SK-N-MC (cell line): ENCODE results near the gene RAB18.
"Not testable (repeated sequence)": the region's sequence is repeated elsewhere in the genome, so short reads cannot be mapped to it uniquely, and the experiment has no call there.

Experiments
- DNase-seq: peaks from one replicate; pipeline ENCODE4 v3.0.0-alpha.2; 2011; ENCODE audit warnings: low read depth, low spot score
- H3K27ac ChIP-seq: fragments of 200-600 bp; sonication (generic); 2 replicates; pipeline ENCODE4 v1.5.1; 2016; ENCODE audit warnings: mixed run types
- H3K36me3 ChIP-seq: fragments of 200-600 bp; sonication (generic); 2 replicates; pipeline ENCODE4 v1.6.1; 2017; ENCODE audit warnings: antibody characterized with exemption, low read length, mixed read lengths; ENCODE audit not compliant: insufficient read depth
- H3K4me3 ChIP-seq: fragments of 200-600 bp; sonication (generic); 2 replicates; pipeline ENCODE4 v1.5.1; 2016
- H3K9ac ChIP-seq: fragments of 200-600 bp; sonication (generic); 2 replicates; pipeline ENCODE4 v1.8.0; 2017; ENCODE audit warnings: mixed run types, mixed read lengths; ENCODE audit not compliant: insufficient read length
- H3K9me3 ChIP-seq: fragments of 200-600 bp; sonication (generic); 2 replicates; pipeline ENCODE4 v1.6.1; 2017; ENCODE audit warnings: low read depth, mild to moderate bottlenecking, antibody characterized with exemption, low read length, moderate library complexity, mixed read lengths
- EZH2 ChIP-seq: fragments of 200-600 bp; sonication (generic); IDR thresholded peaks from one replicate; pipeline ENCODE4 v1.6.1; 2017; ENCODE audit warnings: antibody characterized with exemption
- FOXP2 ChIP-seq: optimal IDR thresholded peaks from 2 replicates; pipeline ENCODE3; 2011; ENCODE audit warnings: mild to moderate bottlenecking, moderate library complexity; ENCODE audit not compliant: insufficient read depth; ENCODE audit errors: extremely low read length, control extremely low read depth
- POLR2AphosphoS5 ChIP-seq: IDR thresholded peaks from 2 replicates; pipeline ENCODE4 v1.6.1; 2012; ENCODE audit warnings: mild to moderate bottlenecking, low read depth, low read length, borderline replicate concordance

Gene RAB18

DNA sequence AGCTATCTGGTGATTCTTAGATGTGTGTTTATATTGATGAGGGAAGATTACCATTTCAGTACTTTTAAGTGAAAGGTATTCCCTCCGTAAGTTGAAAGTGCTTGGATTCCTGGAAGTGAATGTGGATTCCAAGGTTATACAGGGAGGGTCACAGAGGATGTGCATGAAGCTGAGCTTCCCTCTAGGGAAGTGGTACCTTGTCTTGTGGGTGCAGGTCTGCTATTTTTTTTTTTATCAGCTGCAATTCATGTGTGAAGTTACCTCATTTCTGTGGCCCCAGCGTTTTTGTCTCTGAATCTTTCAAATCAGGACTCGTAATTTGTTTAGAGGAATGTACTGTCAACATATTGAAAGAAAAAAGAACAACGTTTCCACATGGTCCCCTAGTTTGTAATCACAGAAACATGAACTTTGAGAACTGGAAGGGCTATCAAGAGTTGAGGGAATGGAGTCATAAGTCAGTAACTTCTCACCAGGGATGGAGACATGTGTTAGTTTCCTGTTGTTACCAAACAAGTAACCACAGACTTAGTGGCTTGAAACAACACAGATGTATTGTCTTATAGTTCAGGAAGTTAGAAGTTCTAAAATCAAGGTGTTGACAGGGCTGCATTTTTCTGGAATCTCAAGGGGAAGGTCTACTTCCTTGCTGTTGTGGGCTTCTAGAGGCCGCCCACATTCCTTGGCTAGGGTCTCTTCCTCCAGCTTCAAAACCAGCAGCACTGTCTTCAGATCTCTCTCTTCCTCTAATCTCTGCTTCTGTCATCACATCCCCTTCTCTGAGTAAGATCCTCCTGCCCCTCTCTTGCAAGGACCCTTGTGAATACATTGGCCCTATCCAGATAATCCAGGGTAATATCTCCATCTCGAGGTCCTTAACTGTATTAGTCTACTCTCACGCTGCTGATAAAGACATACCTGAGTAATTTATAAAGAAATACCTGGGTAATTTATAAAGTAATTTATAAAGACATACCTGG, 64.4 kb downstream of the RAB18 start:
- no peak for TF ChIP-seq EZH2
- no peak for TF ChIP-seq POLR2AphosphoS5
- TF ChIP-seq FOXP2: no peak
- Histone ChIP-seq H3K27ac (no peak overlapping the region), H3K9me3 (no peaks in the 10 kb centered on the region), H3K4me3 (no peak overlapping the region), H3K36me3 (no peaks in the 10 kb centered on the region), H3K9ac (no peak overlapping the region)
- no peak for DNase-seq

DNA sequence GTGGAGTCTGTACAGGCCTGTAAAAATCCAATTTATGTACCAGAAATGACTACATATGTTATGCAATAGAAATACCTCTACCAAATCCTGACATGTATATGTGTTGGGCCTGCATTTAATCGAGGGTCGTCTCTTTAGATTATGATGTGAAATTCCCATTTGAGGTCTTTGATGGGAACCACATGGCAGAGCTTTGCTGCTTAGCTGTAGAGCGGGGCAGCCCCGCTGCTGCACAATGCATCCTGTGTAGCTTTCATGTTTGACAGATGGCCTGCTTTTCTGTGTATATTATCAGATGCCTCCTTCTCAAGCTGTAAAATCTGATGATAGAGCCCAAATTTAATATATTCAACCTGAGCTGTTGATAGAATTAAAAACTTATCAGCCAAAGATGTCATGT, 65.8 kb downstream of the RAB18 start:
- TF ChIP-seq EZH2 (no peak), POLR2AphosphoS5 (no peak), FOXP2 (no peak)
- Histone ChIP-seq H3K4me3 (no peak overlapping the region), H3K27ac (no peak overlapping the region), H3K36me3 (no peaks in the 10 kb centered on the region), H3K9ac (no peak overlapping the region), H3K9me3 (no peaks in the 10 kb centered on the region)
- DNase-seq: no peak

DNA sequence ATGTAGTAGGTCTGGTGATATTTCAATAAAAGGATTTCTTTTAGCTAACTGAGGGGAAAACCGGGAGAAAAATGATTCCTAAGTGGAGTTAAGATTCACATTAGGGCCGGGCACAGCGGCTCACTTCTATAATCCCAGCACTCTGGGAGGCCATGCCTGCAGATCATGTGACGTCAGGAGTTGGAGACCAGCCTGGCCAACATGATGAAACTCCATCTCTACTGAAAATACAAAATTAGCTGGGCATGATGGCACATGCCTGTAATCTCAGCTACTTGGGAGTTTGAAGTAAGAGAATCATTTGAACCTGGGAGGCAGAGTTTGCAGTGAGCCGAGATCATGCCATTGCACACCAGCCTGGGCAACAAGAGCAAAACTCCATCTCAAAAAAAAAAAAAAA, 72.9 kb downstream of the RAB18 start:
- not testable (repeated sequence) for DNase-seq, H3K9ac ChIP-seq, H3K9me3 ChIP-seq, H3K4me3 ChIP-seq, H3K36me3 ChIP-seq, H3K27ac ChIP-seq

DNA sequence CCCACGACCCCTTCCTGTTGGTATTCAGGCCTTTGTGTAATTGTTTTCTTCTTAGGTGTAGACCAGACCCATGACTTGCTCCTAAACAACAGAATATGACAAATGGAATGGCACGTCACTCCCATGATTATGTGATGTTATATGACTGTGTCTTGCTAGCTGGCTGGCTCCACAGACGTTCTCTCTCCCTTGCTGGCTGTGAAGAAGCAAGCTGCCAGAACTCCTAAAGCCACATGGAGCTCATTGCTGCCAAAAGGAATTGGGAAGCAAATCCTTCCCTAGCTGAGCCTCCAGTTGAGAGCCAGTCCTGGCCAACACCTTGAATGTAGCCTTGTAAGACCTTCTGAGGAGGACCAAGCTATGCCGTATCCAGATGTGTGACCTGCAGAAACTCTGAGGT, 74.2 kb downstream of the RAB18 start:
- Histone ChIP-seq H3K9ac (no peak overlapping the region), H3K36me3 (no peaks in the 10 kb centered on the region), H3K9me3 (no peaks in the 10 kb centered on the region), H3K4me3 (no peak overlapping the region), H3K27ac (no peak overlapping the region)
- TF ChIP-seq POLR2AphosphoS5: no peak
- no peak for TF ChIP-seq EZH2
- TF ChIP-seq FOXP2: no peak
- DNase-seq: no peak

DNA sequence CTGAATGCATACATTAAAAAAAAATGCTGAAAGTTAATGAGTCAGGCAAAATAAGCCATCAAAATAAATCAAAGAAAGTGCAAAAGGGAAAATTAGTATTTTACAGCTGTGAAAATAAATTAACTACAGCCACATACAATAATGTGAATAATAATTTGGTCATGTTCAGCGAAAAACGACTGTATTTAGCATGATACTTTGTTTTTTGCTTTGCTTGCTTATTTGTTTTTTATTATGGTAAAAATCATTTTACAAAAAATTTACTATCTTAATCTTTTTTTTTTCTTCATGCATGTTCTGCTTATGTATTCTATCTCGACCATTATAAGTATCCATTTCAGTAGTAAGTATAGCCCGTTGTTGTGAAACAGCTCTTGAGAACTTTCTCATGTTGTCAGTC, 77.1 kb downstream of the RAB18 start:
- Histone ChIP-seq H3K36me3 (no peaks in the 10 kb centered on the region), H3K27ac (no peak overlapping the region), H3K9ac (no peak overlapping the region), H3K4me3 (no peak overlapping the region), H3K9me3 (no peaks in the 10 kb centered on the region)
- TF ChIP-seq EZH2 (no peak), FOXP2 (no peak), POLR2AphosphoS5 (no peak)
- DNase-seq: no peak

DNA sequence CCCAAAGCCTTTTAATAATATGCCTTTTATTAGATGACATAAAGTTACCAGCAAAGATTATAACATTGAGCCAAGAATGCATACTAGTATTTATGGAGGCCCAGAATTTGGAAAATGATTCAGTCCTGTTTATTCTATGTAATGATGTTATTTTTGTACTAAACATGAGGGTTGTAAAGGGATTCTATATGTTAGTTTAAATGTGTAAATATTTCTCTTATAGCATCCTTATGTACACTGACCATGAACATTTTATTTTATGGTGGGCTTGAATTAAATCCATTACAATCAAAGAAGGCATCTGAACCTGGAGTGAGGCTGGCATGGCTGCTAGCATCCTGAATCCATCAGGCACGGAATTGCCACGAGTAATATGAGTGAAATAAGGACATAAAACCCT, 80.2 kb downstream of the RAB18 start:
- no peak for DNase-seq
- no peak overlapping the region for H3K9ac ChIP-seq
- H3K4me3 ChIP-seq: no peak overlapping the region
- no peaks in the 10 kb centered on the region for H3K9me3 ChIP-seq
- no peaks in the 10 kb centered on the region for H3K36me3 ChIP-seq
- TF ChIP-seq FOXP2 (no peak), EZH2 (no peak), POLR2AphosphoS5 (no peak)
- H3K27ac ChIP-seq: no peak overlapping the region
